Activated CD4-positive, alpha-beta T cell treated with anti-CD3 and anti-CD28 coated beads, Interleukin-2, Interleukin-6, amounts not matched to agents 100 ng/mL and 50 ng/mL, durations not matched to agents 16 hours and 8 hours (primary cell): ENCODE data around the gene SLC8A2.
"Not testable (repeated sequence)": the region's sequence is repeated elsewhere in the genome, so short reads cannot be mapped to it uniquely, and the experiment has no call there.

Experiments used
- DNase-seq: peaks from one replicate; pipeline ENCODE4 v3.0.0-alpha.2; 2020

Gene SLC8A2

GRCh38 chr19:47487551-47488515 lies 16.1 kb upstream of the SLC8A2 start:
- no peak for DNase-seq

DNA sequence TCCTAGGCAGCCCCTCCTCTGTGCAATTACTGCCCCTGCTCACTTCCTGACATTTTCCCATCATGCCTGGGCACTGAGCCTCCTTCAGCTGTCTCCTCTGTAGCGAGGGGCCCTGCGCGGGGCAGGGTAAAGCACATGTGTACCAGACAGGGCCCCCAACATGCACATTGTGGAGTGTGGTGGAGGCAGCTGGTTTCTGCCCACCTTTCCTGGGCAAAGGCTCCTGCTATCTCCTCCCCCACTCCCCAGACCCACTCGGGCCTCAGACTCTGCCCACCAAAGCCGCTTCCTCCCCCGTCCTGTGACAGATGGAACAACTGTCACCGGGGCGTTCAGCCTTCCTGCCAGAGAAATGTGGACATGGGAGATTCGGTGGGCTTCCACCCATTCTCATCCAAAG lies 15.2 kb upstream of the SLC8A2 start:
- no peak for DNase-seq

GRCh38 chr19:47486220-47486619 lies 14.5 kb upstream of the SLC8A2 start:
- DNase-seq: not testable (repeated sequence)

DNA sequence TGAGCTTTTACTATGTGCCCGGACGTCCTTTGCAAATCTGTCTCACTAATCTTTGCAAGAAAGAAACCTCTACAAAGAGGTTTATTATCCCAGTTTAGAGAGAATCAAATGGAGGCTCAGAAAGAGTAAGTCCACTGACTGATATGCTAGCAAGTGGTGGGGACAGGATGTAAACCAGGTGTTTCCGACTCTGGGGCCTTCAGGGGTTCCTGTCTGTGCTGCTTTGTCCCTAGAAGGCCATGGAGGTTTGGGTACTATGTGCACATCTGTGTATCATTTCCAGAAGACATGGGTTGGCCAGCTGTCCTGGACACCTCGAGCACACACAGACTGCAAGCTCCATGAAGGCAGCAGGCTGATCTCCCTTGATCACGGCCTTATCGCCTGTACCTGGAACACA lies 13.5 kb upstream of the SLC8A2 start:
- DNase-seq: peak; percentile 18

- peak; percentile 93 for DNase-seq
These were observed 12.4 kb upstream of the SLC8A2 start, which contains the start of gene KPTN for GRCh38 chr19:47483800-47484690. Gene KPTN (minus strand): TSS chr19:47484219. CDS start chr19:47484160, 59 bp downstream.

- DNase-seq: no peak
These were observed 11.5 kb upstream of the SLC8A2 start for GRCh38 chr19:47483200-47483599.

- no peak for DNase-seq
These were observed 9.9 kb upstream of the SLC8A2 start for GRCh38 chr19:47481460-47482052.

- DNase-seq: no peak
These were observed 9.0 kb upstream of the SLC8A2 start for GRCh38 chr19:47480658-47481057.

GRCh38 chr19:47479701-47480503 lies 8.2 kb upstream of the SLC8A2 start:
- DNase-seq: no peak

DNA sequence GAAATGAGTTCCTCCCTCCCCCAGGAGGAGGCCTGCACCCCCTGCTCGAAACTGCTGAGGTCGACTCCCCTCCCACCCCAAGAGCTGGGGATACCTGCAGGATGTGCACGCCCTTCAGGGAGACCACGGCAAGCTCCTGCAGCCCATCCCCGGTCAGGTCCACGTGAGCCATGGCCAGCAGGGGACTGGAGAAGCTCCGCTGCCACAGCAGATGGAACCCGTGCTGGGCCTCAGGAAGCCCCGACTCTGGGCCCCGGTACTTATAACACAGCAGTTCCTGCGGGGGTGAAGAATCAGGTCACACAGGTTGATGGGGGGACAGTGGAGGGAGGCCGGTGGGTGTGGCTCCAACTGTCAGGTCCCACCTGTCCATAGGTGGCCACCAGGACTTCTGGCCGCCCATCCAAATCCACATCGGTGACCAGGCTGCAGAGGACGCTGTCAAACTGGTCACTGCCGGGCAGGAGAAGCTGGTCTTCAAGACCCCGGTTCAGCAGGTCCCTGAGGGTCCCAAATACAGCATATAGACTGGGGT lies 4.8 kb upstream of the SLC8A2 start:
- DNase-seq: no peak

GRCh38 chr19:47475465-47475864 lies 3.8 kb upstream of the SLC8A2 start:
- no peak for DNase-seq

DNA sequence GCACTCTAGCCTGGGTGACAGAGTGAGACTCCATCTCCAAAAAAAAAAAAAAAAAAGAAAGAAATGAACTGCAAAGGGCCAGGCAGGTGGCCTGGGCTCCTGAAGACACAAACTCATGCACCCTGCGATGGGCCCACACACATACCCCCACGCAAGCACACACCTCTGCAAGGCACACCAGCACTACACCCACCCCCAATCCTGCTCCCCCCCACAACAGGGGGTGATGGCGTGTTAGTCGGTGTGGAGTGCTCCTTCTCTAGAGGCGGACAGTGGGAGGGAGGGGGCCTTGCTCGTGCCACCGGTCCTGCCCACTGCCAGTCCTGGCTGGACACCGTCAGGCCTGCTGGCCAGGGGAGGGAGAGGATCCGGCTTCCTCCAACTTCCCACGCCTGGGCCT lies 1.6 kb upstream of the SLC8A2 start:
- no peak for DNase-seq

DNA sequence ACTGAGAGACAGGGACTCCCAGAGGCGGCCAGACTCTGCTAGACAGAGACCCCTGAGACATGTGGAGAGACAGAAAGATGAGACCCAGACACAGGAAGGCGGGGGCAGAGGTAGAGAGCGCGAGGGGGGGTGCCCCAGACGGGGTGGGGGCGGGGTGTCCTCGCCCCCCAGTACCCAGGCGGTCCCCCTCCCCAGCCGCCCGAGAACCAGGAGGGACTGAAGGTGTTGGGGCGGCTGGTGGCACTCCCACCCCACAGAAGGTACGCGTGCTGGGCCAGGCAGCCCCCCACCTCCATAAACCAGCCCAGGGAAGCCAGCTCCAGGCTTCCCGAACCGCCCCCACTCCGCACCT lies 336 bp downstream of the SLC8A2 start:
- no peak for DNase-seq

DNA sequence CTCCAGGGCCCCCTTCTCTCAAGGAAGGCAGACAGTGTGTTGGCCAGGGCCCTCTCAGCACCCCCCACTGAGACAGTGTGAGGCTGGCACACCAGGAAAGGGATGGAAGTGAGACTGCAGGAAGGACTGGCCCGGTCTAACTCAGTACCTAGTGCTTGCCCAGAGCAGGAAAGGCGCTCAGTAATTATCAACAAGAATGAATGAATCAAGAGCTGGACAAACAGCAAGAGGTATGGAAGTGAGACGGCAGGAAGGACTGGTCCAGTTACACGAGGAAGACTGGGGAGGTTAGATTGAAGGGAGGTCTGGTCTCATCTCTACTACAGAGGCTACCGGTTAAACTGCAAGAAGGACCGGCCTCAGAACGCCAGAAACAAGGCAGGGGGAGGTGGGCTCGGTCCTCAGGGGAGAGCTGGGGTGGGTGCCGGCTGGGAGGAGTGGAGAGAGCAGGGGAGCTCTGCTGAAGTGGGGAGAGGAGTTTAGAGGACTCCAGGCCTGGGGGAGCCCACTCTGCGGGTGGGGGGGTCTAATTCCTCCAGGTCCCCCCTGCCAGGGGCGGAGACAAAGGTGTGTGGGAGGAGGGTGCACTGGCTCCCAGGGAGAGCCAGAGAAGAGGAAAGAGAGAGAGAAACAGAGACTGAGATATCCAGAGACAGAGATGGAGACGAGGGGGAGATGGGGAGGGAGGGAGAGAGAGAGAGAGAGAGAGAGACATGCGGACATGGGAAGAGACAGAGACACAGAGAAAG lies 1.1 kb downstream of the SLC8A2 start:
- DNase-seq: no peak

DNA sequence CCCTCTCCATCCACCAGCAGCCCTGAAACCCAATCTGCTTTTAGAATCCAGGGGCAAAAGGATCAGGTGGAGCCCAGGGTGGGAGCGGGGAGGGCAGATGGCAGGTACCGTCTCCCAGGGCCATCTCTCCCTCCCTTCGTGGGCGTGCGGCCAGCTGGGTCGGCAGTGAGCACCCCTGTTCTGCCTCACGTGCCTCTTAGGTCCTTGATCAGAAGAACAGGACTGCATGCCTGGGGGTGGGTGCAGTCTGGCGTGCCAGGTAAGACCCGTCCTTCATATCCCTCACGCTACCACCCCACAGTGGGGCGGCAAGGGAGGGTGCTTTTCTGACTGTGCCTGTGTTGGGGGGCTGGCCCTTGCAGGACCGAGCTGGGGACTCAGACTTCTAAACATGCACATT lies 2.0 kb downstream of the SLC8A2 start:
- no peak for DNase-seq

DNA sequence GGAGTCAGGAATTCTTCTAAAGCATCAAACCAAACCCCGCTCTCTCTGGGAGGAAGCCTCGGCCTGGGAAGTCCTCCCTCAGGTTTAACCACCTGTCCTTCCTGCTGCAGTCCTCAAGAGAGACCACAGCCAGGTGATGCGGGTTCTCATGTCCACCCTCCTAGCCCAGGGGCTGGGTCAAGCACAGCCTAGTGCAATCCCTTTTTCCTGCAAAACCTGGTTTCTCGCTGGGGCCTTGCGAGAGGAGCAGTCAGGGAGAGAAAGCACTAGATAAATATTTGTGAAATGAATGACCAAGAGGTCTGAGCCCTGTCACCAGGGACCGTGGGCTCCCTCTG lies 2.4 kb downstream of the SLC8A2 start:
- no peak for DNase-seq

DNA sequence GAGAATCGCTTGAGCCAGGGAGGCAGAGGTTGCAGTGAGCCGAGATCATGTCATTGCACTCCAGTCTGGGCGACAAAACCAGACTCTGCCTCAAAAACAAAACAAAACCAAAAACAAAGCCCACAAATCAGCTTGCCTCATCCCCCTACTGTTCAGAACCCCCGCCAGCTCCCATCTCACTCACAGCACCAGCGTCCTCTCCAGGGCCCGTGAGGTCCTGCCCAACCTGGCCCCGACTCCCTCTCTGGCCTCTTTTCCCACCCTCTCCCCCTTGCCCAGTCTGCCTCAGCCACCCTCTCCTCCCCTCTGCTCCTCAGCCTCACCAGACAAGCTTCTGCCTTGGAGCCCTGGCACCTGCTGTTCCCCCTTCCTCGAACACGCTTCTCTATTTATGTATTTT lies 3.8 kb downstream of the SLC8A2 start:
- no peak for DNase-seq

- DNase-seq: no peak
These were observed 5.7 kb downstream of the SLC8A2 start for GRCh38 chr19:47465957-47466356.

DNA sequence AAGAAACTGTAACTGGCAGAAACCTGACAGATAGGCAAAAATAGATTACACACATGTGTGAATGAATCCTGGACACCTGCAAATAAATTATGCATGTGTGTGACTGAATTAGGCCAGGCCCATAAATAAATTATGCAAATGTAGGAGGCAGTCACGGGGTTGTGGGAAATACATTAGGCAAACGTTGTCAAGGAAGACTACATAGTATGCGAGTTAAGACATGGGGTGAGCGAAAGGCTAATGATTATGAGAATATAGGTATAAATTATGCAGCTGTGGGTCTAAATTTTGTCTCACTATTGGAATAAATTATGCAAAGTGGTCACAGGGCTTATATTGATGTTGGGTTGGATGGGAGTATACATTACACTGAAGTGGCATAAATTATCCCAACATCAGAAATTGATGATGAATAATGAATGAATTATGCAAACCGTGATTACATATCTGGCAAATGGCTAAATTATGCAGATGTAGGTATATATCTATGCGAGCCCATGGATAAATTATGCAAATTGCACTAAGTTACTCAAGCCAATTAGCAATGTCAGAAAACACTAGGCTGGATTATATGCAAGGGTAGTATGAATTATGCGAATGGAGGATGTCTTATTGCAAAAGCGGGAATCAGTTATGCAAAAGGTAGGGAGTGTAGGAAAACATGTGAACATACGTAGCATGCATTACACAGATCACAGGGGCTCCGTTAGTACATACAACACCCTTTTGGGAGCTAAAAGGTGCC lies 6.8 kb downstream of the SLC8A2 start:
- DNase-seq: no peak

DNA sequence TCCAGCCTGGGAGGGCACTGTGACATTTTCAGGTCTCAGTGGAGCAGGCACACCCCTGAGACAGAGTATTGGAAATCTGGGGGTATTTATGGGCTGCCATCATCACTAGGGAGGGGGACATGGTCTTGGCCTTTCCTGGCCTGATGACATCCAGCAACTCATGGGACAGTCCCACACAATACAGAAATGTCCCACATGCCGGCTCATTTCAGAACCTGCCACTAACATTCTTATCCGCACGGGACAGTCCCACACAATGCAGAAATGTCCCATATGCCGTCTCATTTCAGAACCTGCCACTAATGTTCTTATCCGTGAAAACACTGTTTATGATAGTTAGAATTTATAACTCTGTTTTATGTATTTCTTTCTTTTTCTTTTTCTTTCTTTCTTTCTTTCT lies 9.8 kb downstream of the SLC8A2 start:
- DNase-seq: no peak

DNA sequence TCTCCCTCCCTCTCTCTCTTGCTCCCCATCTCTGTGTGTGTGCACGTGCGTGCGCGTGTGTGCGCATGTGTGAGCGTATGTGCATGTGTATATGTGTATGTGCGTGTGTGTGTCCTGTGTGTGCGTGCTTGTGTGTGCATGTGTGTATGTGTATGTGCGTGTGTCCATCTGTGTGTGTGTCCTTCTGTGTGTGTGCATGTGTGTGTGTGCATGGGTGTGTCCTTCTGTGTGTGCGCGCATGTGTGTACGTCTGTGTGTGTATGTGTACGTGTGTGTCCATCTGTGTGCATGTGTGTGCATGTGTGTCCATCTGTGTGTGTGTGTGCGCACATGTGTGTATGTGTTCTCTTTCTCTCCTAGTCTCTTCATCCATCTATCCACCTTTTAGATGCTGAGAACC lies 12.2 kb downstream of the SLC8A2 start:
- DNase-seq: no peak
